Smooth muscle cell (in vitro differentiated cells): ENCODE measurements around the gene CTDSPL. TPM values are rescaled to one million over a fixed set of nuclear protein-coding genes. Genes with fewer than 3 reads are reported as not detected.

Experiments
- DNase-seq: peaks from one replicate; lab custom pipeline; 2025; ENCODE audit not compliant: unreplicated experiment; lab: John Stamatoyannopoulos, UW
- H2AFZ ChIP-seq: fragments of 200-600 bp; sonication (generic); 2 replicates; pipeline ENCODE4 v1.6.0; 2016; ENCODE audit warnings: antibody characterized with exemption, low read depth, mild to moderate bottlenecking
- H3F3A ChIP-seq: fragments of 200-600 bp; sonication (generic); 2 replicates; pipeline ENCODE4 v1.6.0; 2017; ENCODE audit warnings: antibody characterized with exemption, low read depth
- H3K27ac ChIP-seq: fragments of 200-600 bp; sonication (generic); 2 replicates; pipeline ENCODE4 v1.5.1; 2016; ENCODE audit warnings: low read depth, mild to moderate bottlenecking
- H3K27me3 ChIP-seq: fragments of 200-600 bp; sonication (generic); 2 replicates; pipeline ENCODE4 v1.6.1; 2016; ENCODE audit warnings: low read depth, mild to moderate bottlenecking
- H3K36me3 ChIP-seq: fragments of 200-600 bp; sonication (generic); 2 replicates; pipeline ENCODE4 v1.5.1; 2016; ENCODE audit warnings: low read depth
- H3K4me1 ChIP-seq: fragments of 200-600 bp; sonication (generic); 2 replicates; pipeline ENCODE4 v1.5.1; 2016; ENCODE audit warnings: low read depth
- H3K4me2 ChIP-seq: fragments of 200-600 bp; sonication (generic); 2 replicates; pipeline ENCODE4 v1.6.0; 2016; ENCODE audit warnings: mild to moderate bottlenecking
- H3K4me3 ChIP-seq: fragments of 200-600 bp; sonication (generic); 2 replicates; pipeline ENCODE4 v1.5.1; 2016; ENCODE audit warnings: mild to moderate bottlenecking
- H3K79me2 ChIP-seq: fragments of 200-600 bp; sonication (generic); 2 replicates; pipeline ENCODE4 v1.6.0; 2016; ENCODE audit warnings: low read depth, mild to moderate bottlenecking
- H3K9ac ChIP-seq: fragments of 200-600 bp; sonication (generic); 2 replicates; pipeline ENCODE4 v1.6.0; 2016; ENCODE audit warnings: low read depth
- H3K9me3 ChIP-seq: fragments of 200-600 bp; sonication (generic); replicated peaks from 2 replicates; pipeline ENCODE4 v1.5.1; 2016; ENCODE audit warnings: low read depth
- H4K20me1 ChIP-seq: fragments of 200-600 bp; sonication (generic); 2 replicates; pipeline ENCODE4 v1.6.0; 2016; ENCODE audit warnings: low read depth
- CTCF ChIP-seq: fragments of 200-600 bp; sonication (generic); IDR thresholded peaks from 2 replicates; pipeline ENCODE4 v1.5.1; 2017; ENCODE audit warnings: borderline replicate concordance, mild to moderate bottlenecking, antibody characterized with exemption; ENCODE audit not compliant: insufficient read depth, poor library complexity, severe bottlenecking
- WGBS: methylation state at CpG from one replicate; pipeline ENCODE4 v1.1.7; 2016; ENCODE audit warnings: low lambda C conversion rate; 5-methylcytosine and 5-hydroxymethylcytosine counted together
- polyA plus RNA-seq: library from polyadenylated mRNA; unstranded; fragments of >200 nt; fragmentation: Nextera tagmentation; extraction: Ambion mirVana; gene quantifications from 2 replicates; pipeline ENCODE4 v1.2.1, GENCODE V29; 2016
- total RNA-seq: library from RNA; depleted of rRNA; stranded (reverse); fragments of >200 nt; gene quantifications from 2 replicates; pipeline ENCODE4 v1.2.3, GENCODE V29; 2014

CTDSPL gene
- total and polyA plus RNA-seq, 2 experiments from 2014 or later = 31.3 to 34.3 TPM

GRCh38 chr3:37888421-37888820 is 26.7 kb downstream of the CTDSPL start:
- no peaks in the 10 kb centered on the region for H3K27me3 ChIP-seq
- H3K79me2 ChIP-seq = peaks cover 64% of the 10 kb centered on the region
- H3K4me3 ChIP-seq = no peak overlapping the region
- DNase-seq = no peak
- no peaks in the 10 kb centered on the region for H3K36me3 ChIP-seq
- peaks cover 3% of the 10 kb centered on the region for H3K4me1 ChIP-seq
- H3K9ac ChIP-seq = no peak overlapping the region
- no peaks in the 10 kb centered on the region for H3K9me3 ChIP-seq
- H4K20me1 ChIP-seq = peaks cover 97% of the 10 kb centered on the region
- H2AFZ ChIP-seq = no peak overlapping the region
- H3F3A ChIP-seq = no peaks in the 10 kb centered on the region
- TF ChIP-seq CTCF = no peak
- no peak overlapping the region for H3K27ac ChIP-seq
- WGBS = 99% methylated on average over 3 of the region's 3 CpGs
- no peak overlapping the region for H3K4me2 ChIP-seq

- Histone ChIP-seq H3K27ac (no peak overlapping the region), H3K4me1 (no peaks in the 10 kb centered on the region), H4K20me1 (peaks cover 95% of the 10 kb centered on the region), H3K9me3 (no peaks in the 10 kb centered on the region), H3K4me2 (no peak overlapping the region), H3F3A (no peaks in the 10 kb centered on the region), H3K9ac (no peak overlapping the region), H2AFZ (no peak overlapping the region), H3K79me2 (peaks cover 69% of the 10 kb centered on the region), H3K27me3 (no peaks in the 10 kb centered on the region), H3K36me3 (no peaks in the 10 kb centered on the region), H3K4me3 (no peak overlapping the region)
- no peak for TF ChIP-seq CTCF
- DNase-seq = no peak
- WGBS = 95% methylated on average over 5 of the region's 5 CpGs
Observed at GRCh38 chr3:37890522-37890921, 28.8 kb downstream of the CTDSPL start.

DNA sequence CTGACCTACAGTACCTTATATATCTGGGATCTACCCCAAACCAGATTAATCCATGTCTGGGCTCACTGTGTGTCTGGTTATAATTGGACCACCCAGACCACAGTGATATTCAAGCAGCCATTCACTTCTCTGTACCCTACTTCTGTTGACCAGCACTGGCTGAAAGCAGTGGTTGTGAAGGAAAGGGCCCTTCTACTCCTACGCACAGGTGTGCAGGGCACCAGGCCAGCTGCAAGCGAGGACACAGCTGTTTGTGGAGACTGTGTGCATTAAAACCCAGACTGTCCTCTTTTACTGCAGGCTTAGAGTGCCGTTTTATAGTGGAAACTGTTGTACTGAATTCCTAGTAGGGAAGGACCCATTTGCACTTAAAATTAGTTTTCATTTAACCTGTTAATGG is 29.5 kb downstream of the CTDSPL start:
- H3K4me2 ChIP-seq = no peak overlapping the region
- no peaks in the 10 kb centered on the region for H3K9me3 ChIP-seq
- no peak for DNase-seq
- H3F3A ChIP-seq = no peaks in the 10 kb centered on the region
- WGBS = 57% methylated on average over 3 of the region's 3 CpGs
- no peak overlapping the region for H3K9ac ChIP-seq
- no peak for TF ChIP-seq CTCF
- no peak overlapping the region for H2AFZ ChIP-seq
- no peaks in the 10 kb centered on the region for H3K4me1 ChIP-seq
- peaks cover 95% of the 10 kb centered on the region for H4K20me1 ChIP-seq
- no peaks in the 10 kb centered on the region for H3K27me3 ChIP-seq
- no peak overlapping the region for H3K4me3 ChIP-seq
- H3K36me3 ChIP-seq = no peaks in the 10 kb centered on the region
- H3K79me2 ChIP-seq = peaks cover 71% of the 10 kb centered on the region
- no peak overlapping the region for H3K27ac ChIP-seq

GRCh38 chr3:37892927-37893600 is 31.4 kb downstream of the CTDSPL start:
- Histone ChIP-seq H3K79me2 (peaks cover 61% of the 10 kb centered on the region), H3K36me3 (no peaks in the 10 kb centered on the region), H4K20me1 (peaks cover 95% of the 10 kb centered on the region), H3K27ac (no peak overlapping the region), H3K9ac (no peak overlapping the region), H2AFZ (no peak overlapping the region), H3K4me2 (no peak overlapping the region), H3K9me3 (no peaks in the 10 kb centered on the region), H3K4me1 (no peaks in the 10 kb centered on the region), H3K4me3 (no peak overlapping the region), H3K27me3 (no peaks in the 10 kb centered on the region), H3F3A (no peaks in the 10 kb centered on the region)
- 58% methylated on average over 3 of the region's 3 CpGs for WGBS
- DNase-seq = no peak
- no peak for TF ChIP-seq CTCF
